ENCODE results near the gene ERAP2. TPM values are rescaled to one million over a fixed set of nuclear protein-coding genes. Genes with fewer than 3 reads are reported as not detected.

Gene ERAP2
- total and polyA plus RNA-seq, 2 of the 13 experiments (the other 11 are each of a cell fraction or from before 2014, with no cell fraction given), result 12.8 to 16.6 TPM

DNA sequence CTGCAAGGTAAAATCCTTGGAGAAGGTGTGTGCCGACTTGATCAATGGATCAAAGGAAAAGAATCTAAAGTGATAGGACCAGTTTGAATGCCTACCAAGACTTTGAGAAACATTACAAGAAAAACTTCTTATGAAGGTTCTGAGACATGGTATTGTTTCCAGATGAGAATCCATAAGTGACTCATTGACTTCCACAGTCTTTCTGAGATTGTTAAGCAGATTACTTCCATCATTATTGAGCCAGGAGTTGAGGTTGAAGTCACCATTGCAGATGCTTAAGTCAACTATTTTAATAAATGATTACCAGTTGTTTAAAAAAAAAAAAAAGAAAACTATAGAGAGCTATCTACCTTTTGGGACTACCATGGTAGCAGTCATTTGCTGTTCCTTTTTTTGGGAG lies 66.6 kb downstream of the ERAP2 start (continued):
- TF ChIP-seq CAMTA2 (CRISPR knock-in tag; IDR thresholded peaks at IDR 0.05; ENCODE audit: borderline replicate concordance) (no peak), KLF6 (CRISPR knock-in tag; IDR thresholded peaks at IDR 0.05) (no peak), ZNF83 (CRISPR knock-in tag; IDR thresholded peaks at IDR 0.05; ENCODE audit: borderline replicate concordance) (no peak)
- TF ChIP-seq, protein P1, sequence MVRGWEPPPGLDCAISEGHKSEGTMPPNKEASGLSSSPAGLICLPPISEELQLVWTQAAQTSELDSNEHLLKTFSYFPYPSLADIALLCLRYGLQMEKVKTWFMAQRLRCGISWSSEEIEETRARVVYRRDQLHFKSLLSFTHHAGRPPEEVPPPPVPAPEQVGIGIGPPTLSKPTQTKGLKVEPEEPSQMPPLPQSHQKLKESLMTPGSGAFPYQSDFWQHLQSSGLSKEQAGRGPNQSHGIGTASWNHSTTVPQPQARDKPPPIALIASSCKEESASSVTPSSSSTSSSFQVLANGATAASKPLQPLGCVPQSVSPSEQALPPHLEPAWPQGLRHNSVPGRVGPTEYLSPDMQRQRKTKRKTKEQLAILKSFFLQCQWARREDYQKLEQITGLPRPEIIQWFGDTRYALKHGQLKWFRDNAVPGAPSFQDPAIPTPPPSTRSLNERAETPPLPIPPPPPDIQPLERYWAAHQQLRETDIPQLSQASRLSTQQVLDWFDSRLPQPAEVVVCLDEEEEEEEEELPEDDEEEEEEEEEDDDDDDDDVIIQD (CRISPR knock-in tag; IDR thresholded peaks at IDR 0.05; ENCODE audit: low read depth), result no peak
- TF ChIP-seq, protein P2, sequence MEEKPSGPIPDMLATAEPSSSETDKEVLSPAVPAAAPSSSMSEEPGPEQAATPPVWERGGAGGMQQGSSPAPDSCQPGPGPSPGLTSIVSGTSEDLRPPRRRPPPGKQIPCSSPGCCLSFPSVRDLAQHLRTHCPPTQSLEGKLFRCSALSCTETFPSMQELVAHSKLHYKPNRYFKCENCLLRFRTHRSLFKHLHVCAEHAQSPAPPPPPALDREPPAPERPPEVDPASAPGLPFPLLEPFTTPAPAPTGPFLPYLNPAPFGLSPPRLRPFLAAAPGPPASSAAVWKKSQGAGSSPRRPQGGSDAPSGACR (CRISPR knock-in tag; IDR thresholded peaks at IDR 0.05), result no peak

DNA sequence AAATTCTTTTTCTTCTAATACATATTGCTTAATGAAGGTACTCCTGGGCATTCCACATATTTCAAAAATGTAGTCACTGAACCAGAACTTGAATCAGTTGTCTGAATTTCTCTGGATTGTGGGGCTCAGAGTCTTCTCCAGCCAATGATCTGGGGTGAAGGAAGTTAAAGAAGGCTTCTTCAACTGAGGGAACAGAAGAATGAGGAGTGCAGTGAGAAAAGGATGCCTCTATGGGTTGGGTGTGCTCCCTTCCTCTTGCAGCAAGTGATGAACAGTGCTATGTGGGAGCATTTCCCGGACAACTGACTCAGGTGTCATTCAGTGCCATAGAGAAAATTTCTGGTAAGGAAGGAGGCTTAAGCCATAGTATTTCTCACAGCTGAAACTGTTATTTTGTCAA lies 67.5 kb downstream of the ERAP2 start:
- ATAC-seq, result no peak
- no peak for FAIRE-seq
- no peak for TF ChIP-seq ZNF703 (CRISPR knock-in tag; IDR thresholded peaks at IDR 0.05; ENCODE audit: borderline replicate concordance)
- no peak for TF ChIP-seq KMT2B (CRISPR knock-in tag; IDR thresholded peaks at IDR 0.05)
- TF ChIP-seq CBX2 (IDR thresholded peaks at IDR 0.05; ENCODE audit: low read depth, low read length), result no peak
- no peak for TF ChIP-seq CBX2 (CRISPR knock-in tag; IDR thresholded peaks at IDR 0.05; ENCODE audit: low read depth)
- no peak for TF ChIP-seq MEIS2 (CRISPR knock-in tag; IDR thresholded peaks at IDR 0.05)
- no peak for TF ChIP-seq ZNF224 (CRISPR knock-in tag; IDR thresholded peaks at IDR 0.05)
- no peak for TF ChIP-seq ATF7-NPFF (CRISPR knock-in tag; IDR thresholded peaks at IDR 0.05; ENCODE audit: low read depth)
- TF ChIP-seq ZMYM3 (CRISPR knock-in tag; IDR thresholded peaks at IDR 0.05), result no peak
- TF ChIP-seq, protein P3, sequence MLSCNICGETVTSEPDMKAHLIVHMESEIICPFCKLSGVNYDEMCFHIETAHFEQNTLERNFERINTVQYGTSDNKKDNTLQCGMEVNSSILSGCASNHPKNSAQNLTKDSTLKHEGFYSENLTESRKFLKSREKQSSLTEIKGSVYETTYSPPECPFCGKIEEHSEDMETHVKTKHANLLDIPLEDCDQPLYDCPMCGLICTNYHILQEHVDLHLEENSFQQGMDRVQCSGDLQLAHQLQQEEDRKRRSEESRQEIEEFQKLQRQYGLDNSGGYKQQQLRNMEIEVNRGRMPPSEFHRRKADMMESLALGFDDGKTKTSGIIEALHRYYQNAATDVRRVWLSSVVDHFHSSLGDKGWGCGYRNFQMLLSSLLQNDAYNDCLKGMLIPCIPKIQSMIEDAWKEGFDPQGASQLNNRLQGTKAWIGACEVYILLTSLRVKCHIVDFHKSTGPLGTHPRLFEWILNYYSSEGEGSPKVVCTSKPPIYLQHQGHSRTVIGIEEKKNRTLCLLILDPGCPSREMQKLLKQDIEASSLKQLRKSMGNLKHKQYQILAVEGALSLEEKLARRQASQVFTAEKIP (CRISPR knock-in tag; IDR thresholded peaks at IDR 0.05; ENCODE audit: borderline replicate concordance), result no peak
- TF ChIP-seq ZNF780A (CRISPR knock-in tag; IDR thresholded peaks at IDR 0.05), result no peak
- TF ChIP-seq, protein P4, sequence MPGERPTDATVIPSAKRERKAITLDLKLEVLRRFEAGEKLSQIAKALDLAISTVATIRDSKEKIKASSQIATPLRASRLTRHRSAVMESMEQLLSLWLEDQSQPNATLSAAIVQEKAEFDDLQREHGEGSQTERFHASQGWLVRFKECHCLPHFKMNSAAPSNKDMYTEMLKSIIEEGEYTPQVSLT (CRISPR knock-in tag; IDR thresholded peaks at IDR 0.05; ENCODE audit: borderline replicate concordance, low read depth), result no peak
- no peak for TF ChIP-seq ZNF484 (CRISPR knock-in tag; IDR thresholded peaks at IDR 0.05; ENCODE audit: borderline replicate concordance, low read depth)
- no peak for TF ChIP-seq SPEN (CRISPR knock-in tag; IDR thresholded peaks at IDR 0.05; ENCODE audit: low read depth)
- TF ChIP-seq, protein P5, sequence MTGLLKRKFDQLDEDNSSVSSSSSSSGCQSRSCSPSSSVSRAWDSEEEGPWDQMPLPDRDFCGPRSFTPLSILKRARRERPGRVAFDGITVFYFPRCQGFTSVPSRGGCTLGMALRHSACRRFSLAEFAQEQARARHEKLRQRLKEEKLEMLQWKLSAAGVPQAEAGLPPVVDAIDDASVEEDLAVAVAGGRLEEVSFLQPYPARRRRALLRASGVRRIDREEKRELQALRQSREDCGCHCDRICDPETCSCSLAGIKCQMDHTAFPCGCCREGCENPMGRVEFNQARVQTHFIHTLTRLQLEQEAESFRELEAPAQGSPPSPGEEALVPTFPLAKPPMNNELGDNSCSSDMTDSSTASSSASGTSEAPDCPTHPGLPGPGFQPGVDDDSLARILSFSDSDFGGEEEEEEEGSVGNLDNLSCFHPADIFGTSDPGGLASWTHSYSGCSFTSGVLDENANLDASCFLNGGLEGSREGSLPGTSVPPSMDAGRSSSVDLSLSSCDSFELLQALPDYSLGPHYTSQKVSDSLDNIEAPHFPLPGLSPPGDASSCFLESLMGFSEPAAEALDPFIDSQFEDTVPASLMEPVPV (CRISPR knock-in tag; IDR thresholded peaks at IDR 0.05), result no peak

More for the DNA sequence above, 67.5 kb downstream of the ERAP2 start:
- Histone ChIP-seq H3K4me2 (ENCODE audit: low read depth, low read length) (no peak overlapping the region), H3K27ac (ENCODE audit: extremely low read length, insufficient read depth, low read length) (no peak overlapping the region), H3K36me3 (replicated peaks in 1 of 2; ENCODE audit: control insufficient read depth in 1 of 2, insufficient read depth in 2 of 2, low read length in 2 of 2) (no peaks in the 10 kb centered on the region), H3K4me1 (ENCODE audit: insufficient read depth, low read length) (peaks cover under 1% of the 10 kb centered on the region), H3K4me3 (replicated peaks in 1 of 3; ENCODE audit: insufficient read depth in 1 of 3, low read depth in 2 of 3, low read length in 3 of 3) (no peak overlapping the region), H3K9ac (ENCODE audit: insufficient read depth, low read depth, low read length) (no peak overlapping the region), H2AFZ (ENCODE audit: low read length) (no peak overlapping the region), H3K9me3 (ENCODE audit: low read length) (no peaks in the 10 kb centered on the region), H3K79me2 (ENCODE audit: insufficient read depth, low read length) (peaks cover 37% of the 10 kb centered on the region), H4K20me1 (ENCODE audit: insufficient read depth, low read length) (no peaks in the 10 kb centered on the region), H3K27me3 (ENCODE audit: control insufficient read depth in 1 of 2, insufficient read depth in 2 of 2, low read length in 2 of 2) (no peaks in the 10 kb centered on the region)
- CTCF ChIA-PET (ENCODE audit: low intra/inter-chr PET ratio, low total read pairs), result no interaction called here
- DNase-seq (ENCODE audit: low spot score), result no peak
- BruUV-seq (replicated peaks), result no TSS peak
- intact Hi-C loops (cut with micrococcal nuclease; ENCODE audit: unreplicated experiment) (no loop called here), in situ Hi-C loops (cut with HindIII; ENCODE audit: extremely low pct_ligation_motif_present, low pct_unique_long_range_greater_than_20kb) (no loop called here)
- WGBS (ENCODE audit: low lambda C conversion rate), result 96% methylated on average over 1 of the region's 1 CpG
- POLR2A ChIA-PET, result no interaction called here

All from HepG2 (cell line).